BE2C (cell line): ENCODE measurements around the gene COL3A1.

Experiments
- DNase-seq: peaks from one replicate; pipeline ENCODE4 v3.0.0-alpha.2; 2020
- H3K27me3 ChIP-seq: fragments of 250-450 bp; sonication (Bioruptor Pico); 2 replicates; pipeline ENCODE4 v1.5.1; 2020; ENCODE audit warnings: mild to moderate bottlenecking
- H3K36me3 ChIP-seq: fragments of 250-450 bp; sonication (Bioruptor Pico); 2 replicates; pipeline ENCODE4 v1.5.1; 2020; ENCODE audit warnings: mild to moderate bottlenecking
- H3K4me1 ChIP-seq: fragments of 250-450 bp; sonication (Bioruptor Pico); 2 replicates; pipeline ENCODE4 v1.5.1; 2020
- H3K4me3 ChIP-seq: 2 replicates; pipeline ENCODE4 v1.5.1; 2011; ENCODE audit warnings: low read depth, low read length
- H3K9me3 ChIP-seq: fragments of 250-450 bp; sonication (Bioruptor Pico); 2 replicates; pipeline ENCODE4 v1.5.1; 2020
- TF ChIP-seq, protein P1 (sequence below): IDR thresholded peaks from 2 replicates; pipeline ENCODE4 v1.5.1; 2012; ENCODE audit warnings: mild to moderate bottlenecking, low read depth, low read length

Gene COL3A1

DNA sequence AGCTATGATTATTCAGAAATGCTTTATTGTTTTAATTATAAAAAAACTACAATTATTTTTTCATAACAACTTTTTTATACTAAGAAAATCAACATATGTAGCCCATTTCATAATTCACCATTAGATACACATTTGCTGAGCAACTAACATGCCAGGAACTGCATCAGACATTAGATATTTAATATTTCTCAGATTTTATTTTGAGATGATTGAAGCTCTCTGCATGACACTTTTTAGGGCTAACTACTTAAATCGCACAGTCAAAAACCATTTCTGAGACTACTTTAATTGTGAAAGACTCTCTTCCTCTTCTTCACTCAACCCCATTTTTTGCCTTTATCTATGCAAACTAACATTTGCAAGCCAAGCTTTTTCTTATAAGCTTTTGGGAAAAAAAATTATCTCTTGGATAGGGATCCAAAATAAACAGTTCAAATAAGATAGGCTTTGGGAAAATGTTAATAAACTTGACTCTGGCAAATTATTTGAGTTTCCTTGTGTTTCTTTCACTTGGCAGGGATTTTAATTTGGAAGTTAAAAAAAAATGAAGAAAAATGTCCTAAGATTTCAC, 9.1 kb upstream of the COL3A1 start:
- Histone ChIP-seq H3K27me3 (no peaks in the 10 kb centered on the region), H3K36me3 (no peaks in the 10 kb centered on the region), H3K4me1 (no peaks in the 10 kb centered on the region), H3K4me3 (no peak overlapping the region), H3K9me3 (no peaks in the 10 kb centered on the region)
- TF ChIP-seq, protein P1, sequence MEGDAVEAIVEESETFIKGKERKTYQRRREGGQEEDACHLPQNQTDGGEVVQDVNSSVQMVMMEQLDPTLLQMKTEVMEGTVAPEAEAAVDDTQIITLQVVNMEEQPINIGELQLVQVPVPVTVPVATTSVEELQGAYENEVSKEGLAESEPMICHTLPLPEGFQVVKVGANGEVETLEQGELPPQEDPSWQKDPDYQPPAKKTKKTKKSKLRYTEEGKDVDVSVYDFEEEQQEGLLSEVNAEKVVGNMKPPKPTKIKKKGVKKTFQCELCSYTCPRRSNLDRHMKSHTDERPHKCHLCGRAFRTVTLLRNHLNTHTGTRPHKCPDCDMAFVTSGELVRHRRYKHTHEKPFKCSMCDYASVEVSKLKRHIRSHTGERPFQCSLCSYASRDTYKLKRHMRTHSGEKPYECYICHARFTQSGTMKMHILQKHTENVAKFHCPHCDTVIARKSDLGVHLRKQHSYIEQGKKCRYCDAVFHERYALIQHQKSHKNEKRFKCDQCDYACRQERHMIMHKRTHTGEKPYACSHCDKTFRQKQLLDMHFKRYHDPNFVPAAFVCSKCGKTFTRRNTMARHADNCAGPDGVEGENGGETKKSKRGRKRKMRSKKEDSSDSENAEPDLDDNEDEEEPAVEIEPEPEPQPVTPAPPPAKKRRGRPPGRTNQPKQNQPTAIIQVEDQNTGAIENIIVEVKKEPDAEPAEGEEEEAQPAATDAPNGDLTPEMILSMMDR, result no peak
- DNase-seq, result no peak

DNA sequence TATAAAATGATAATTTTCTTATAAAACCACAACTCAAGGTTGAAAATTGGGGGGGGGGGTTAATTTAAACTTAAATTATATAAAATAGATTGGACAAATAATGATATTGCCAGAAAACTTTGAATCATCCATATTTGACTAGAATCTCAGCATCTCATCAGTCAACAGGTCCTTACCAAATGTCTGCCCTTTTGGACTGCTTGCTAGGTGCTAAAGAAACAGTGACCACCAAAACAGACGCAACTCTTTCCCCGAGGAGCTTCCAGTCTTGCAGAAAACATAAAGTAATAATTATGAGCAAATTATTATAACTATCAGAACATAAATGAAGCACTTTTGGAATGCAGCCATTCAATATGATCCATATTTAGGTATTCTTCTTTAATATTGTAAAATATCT, 8.6 kb upstream of the COL3A1 start:
- Histone ChIP-seq H3K36me3 (no peaks in the 10 kb centered on the region), H3K4me1 (no peaks in the 10 kb centered on the region), H3K4me3 (no peak overlapping the region), H3K27me3 (no peaks in the 10 kb centered on the region), H3K9me3 (no peaks in the 10 kb centered on the region)
- TF ChIP-seq, protein P1, result no peak
- DNase-seq, result no peak

DNA sequence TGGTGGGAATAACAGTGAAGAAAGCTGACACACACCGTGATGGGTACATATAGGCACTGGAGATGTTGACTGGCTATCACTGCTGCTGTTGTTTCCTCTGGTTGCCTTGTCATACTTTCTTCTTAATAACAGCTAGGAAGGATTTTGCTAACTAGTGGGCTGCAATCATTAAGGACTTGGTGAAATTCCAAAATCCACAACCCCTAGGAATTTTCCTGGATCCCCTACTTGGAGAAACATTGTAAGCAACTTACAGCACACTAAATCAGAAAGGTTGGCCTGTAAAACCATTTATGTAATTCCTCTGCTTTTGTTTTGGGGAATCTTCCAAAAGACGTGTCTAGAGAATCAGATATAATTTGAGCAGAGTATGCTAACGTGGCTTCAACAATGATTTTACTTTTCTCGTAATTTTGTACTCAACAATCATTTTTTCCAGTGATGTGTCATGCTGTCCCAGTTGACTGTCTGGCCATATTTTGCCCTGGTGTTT, 8.0 kb upstream of the COL3A1 start:
- no peak for DNase-seq

DNA sequence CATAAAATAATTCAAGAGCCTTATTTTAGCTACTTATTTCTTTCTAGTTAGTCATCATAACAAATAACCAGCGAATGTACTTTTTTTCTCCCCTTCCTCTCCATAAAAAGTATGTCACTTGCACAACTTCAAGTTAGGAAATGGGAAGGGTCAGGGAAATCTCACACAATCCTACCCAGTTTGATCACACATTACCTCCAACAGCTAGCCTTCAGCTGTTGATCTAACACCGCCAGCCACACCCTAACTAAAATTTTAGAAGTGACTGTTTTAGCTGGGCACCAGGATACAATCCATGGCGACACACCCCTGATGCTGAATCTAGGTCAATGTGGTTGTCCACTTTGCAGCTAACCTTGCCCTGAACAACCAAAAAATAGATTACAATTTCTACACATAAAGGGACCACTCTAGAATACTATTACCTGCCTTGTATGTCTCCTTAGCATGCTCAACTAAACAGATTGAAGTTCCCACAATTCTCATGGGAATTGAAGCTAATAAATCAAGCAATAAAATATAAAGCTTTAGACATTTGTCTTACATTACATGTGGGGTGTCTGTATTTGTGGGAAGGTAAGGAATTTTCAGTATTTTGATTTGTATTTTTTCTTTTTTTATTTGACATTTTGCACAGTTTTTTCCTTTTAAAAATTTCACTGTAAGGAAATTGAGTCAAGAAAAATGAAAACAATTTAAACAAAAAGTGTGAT, 7.3 kb upstream of the COL3A1 start:
- no peaks in the 10 kb centered on the region for H3K36me3 ChIP-seq
- DNase-seq, result no peak
- H3K4me3 ChIP-seq, result no peak overlapping the region
- H3K9me3 ChIP-seq, result no peaks in the 10 kb centered on the region
- no peaks in the 10 kb centered on the region for H3K27me3 ChIP-seq
- TF ChIP-seq, protein P1, result no peak
- H3K4me1 ChIP-seq, result no peaks in the 10 kb centered on the region

More for the DNA sequence above, 8.0 kb upstream of the COL3A1 start:
- H3K4me1 ChIP-seq, result no peaks in the 10 kb centered on the region
- no peaks in the 10 kb centered on the region for H3K27me3 ChIP-seq
- no peaks in the 10 kb centered on the region for H3K36me3 ChIP-seq
- TF ChIP-seq, protein P1, result no peak
- H3K4me3 ChIP-seq, result no peak overlapping the region
- no peaks in the 10 kb centered on the region for H3K9me3 ChIP-seq

DNA sequence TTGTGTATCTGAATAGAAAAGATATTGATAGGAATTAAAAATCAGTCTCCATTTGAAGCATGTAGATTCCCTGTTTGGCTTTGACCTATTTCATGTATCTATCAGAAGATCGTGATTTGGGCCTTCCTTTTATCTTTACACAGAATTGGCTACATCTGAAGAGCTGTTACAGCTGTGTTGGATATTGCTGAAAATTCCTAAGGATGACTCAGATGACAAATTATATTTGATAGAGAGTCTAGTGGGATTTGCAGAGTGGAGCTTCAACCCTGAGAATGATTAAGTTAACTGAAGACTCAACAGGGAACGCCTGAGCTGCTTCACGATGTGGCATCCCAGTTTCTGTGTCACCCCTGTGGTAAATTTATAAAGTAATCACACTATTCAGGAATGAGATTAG, 4.9 kb upstream of the COL3A1 start:
- no peak for DNase-seq
- Histone ChIP-seq H3K9me3 (no peaks in the 10 kb centered on the region), H3K4me1 (no peaks in the 10 kb centered on the region), H3K4me3 (no peak overlapping the region), H3K27me3 (no peaks in the 10 kb centered on the region), H3K36me3 (no peaks in the 10 kb centered on the region)
- TF ChIP-seq, protein P1, result no peak

DNA sequence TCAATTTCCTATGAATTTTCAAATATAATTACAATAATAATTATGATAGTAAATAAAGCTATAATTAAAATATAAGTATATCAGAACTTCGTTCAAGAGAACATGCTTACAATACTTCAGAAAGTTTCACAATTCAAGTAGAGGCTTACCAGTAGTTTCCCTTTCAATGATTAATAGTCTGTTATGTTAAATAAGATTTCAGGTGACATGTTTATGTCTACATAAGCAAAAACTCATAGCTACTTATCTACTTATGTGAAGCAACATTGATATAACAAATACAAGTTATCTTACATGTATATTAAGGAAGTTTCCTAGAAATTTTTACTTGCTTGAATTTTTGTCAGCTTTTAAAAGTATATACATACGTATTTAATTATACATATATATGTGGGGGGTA, 4.5 kb upstream of the COL3A1 start:
- Histone ChIP-seq H3K4me3 (no peak overlapping the region), H3K27me3 (no peaks in the 10 kb centered on the region), H3K4me1 (no peaks in the 10 kb centered on the region), H3K36me3 (no peaks in the 10 kb centered on the region), H3K9me3 (no peaks in the 10 kb centered on the region)
- TF ChIP-seq, protein P1, result no peak
- DNase-seq, result no peak
